NB4 (cell line): ENCODE measurements around the gene EMC1.

ENCODE experiments used
- DNase-seq: peaks from one replicate; pipeline ENCODE4 v3.0.0; 2010; ENCODE audit warnings: low read depth
- H3K4me3 ChIP-seq: one replicate; pipeline ENCODE4 v1.5.1; 2011; ENCODE audit warnings: mild to moderate bottlenecking, low read depth, low read length, moderate library complexity
- MYC ChIP-seq: IDR thresholded peaks from 2 replicates; pipeline ENCODE4 v1.6.1; 2011; ENCODE audit warnings: low read depth, low read length
- POLR2A ChIP-seq: IDR thresholded peaks from 2 replicates; pipeline ENCODE4 v1.6.1; 2011; ENCODE audit warnings: mild to moderate bottlenecking; ENCODE audit not compliant: insufficient read length; ENCODE audit errors: extremely low read depth
- TF ChIP-seq, protein P1 (sequence below): IDR thresholded peaks from 2 replicates; pipeline ENCODE4 v1.6.1; 2011; ENCODE audit warnings: low read depth, low read length
- TF ChIP-seq, protein P2 (sequence below): IDR thresholded peaks from one replicate; pipeline ENCODE4 v1.5.1; 2012; ENCODE audit warnings: low read depth, low read length

EMC1 gene

DNA sequence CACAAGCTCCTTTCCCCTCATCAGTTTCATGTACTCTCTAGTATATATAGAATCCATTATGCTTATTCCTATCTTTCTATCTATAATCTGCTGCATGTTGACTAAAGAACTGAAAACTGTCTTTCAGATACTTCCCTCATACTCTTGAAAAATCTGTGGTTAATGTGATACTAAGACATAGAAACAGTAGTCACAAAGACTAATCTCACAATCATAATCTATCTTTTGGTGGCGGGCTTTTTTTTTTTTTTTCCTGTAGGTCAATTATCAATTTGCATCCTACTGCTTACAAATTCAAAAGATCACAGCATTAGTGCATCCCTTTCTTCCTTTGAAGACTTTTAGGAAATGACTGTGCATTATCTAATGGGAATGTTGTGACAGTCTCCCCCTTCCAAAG is 45.9 kb downstream of the EMC1 start:
- TF ChIP-seq, protein P1, sequence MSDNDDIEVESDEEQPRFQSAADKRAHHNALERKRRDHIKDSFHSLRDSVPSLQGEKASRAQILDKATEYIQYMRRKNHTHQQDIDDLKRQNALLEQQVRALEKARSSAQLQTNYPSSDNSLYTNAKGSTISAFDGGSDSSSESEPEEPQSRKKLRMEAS, result no peak
- TF ChIP-seq, protein P2, sequence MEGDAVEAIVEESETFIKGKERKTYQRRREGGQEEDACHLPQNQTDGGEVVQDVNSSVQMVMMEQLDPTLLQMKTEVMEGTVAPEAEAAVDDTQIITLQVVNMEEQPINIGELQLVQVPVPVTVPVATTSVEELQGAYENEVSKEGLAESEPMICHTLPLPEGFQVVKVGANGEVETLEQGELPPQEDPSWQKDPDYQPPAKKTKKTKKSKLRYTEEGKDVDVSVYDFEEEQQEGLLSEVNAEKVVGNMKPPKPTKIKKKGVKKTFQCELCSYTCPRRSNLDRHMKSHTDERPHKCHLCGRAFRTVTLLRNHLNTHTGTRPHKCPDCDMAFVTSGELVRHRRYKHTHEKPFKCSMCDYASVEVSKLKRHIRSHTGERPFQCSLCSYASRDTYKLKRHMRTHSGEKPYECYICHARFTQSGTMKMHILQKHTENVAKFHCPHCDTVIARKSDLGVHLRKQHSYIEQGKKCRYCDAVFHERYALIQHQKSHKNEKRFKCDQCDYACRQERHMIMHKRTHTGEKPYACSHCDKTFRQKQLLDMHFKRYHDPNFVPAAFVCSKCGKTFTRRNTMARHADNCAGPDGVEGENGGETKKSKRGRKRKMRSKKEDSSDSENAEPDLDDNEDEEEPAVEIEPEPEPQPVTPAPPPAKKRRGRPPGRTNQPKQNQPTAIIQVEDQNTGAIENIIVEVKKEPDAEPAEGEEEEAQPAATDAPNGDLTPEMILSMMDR, result no peak
- H3K4me3 ChIP-seq, result no peak overlapping the region
- no peak for DNase-seq

DNA sequence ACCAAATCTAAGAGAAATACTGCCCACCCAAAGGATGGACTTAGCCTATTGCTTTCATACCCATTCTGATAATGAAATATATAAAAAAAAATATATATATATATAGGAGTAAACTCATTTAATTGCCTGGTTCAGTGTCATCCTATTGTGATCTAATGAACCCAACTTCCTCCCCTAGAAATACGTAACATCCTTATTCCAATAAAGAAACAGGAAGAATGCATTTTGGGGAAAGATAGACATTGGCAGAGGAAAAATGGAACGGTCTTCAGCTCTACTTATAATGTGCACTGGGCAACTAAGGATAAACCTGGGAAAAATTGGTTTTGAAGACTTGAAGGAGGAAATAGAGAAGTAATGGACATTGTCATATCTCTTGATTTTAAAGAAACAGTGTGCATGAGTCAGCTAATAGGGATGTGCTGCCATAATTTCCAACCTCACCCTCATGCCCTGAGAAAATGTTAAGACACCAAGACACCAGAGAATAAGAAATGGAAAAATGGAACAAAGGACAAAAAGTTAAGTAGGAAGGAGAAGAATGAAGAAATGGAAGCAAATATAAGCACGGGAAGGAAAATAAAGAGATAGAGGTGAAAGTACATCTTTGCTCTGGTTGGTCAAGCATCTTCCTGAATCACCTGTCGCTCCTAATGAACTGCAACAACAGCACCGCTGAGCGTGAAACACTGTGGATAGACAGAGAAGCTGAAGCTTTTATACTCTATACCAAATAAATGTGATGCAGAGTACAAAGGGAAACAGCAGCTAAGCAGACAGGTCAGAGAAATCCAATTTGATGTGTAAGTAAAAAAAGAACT is 46.7 kb downstream of the EMC1 start:
- TF ChIP-seq MYC (no peak), POLR2A (no peak)
- TF ChIP-seq, protein P1, result no peak
- TF ChIP-seq, protein P2, result no peak
- DNase-seq, result no peak
- H3K4me3 ChIP-seq, result no peak overlapping the region

DNA sequence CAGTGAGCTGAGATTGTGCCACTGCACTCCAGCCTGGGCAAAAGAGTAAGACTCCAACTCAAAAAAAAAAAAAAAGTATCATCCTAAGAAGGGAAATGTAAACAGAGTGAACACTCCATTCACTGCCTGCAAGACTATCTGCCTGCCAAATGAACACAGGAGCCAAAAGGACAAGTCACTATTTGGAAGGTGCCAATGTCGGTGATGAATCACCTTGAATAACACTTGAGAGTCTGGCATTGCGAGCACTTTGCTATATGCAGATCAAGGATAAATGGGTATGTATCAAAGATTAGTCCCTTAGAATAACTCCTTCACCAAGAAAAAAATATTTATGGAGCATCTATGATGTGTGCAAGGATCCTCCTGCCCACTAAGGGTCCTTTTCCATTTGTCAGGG is 47.9 kb downstream of the EMC1 start:
- DNase-seq, result no peak
- TF ChIP-seq POLR2A (no peak), MYC (no peak)
- TF ChIP-seq, protein P2, result no peak
- no peak overlapping the region for H3K4me3 ChIP-seq

DNA sequence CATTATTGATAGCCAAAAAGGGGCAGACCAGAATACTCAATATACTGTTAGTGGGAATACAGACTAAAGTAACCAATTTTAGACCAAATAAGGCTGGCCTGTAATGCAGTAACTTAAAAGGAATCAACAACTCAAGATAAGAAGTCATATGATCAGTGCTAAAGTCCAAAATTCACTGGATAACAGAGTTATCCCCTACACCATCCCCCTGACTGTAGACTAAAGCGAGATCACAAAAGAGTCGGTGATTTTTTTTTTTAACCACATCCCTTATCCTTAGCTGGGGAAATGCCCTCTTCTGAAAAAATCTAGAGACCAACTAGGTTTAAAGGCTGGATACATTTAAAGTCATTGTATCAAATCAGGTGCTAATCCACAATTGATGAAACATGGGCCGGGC is 48.9 kb downstream of the EMC1 start:
- TF ChIP-seq MYC, result no peak
- TF ChIP-seq, protein P1, result no peak
- DNase-seq, result no peak

DNA sequence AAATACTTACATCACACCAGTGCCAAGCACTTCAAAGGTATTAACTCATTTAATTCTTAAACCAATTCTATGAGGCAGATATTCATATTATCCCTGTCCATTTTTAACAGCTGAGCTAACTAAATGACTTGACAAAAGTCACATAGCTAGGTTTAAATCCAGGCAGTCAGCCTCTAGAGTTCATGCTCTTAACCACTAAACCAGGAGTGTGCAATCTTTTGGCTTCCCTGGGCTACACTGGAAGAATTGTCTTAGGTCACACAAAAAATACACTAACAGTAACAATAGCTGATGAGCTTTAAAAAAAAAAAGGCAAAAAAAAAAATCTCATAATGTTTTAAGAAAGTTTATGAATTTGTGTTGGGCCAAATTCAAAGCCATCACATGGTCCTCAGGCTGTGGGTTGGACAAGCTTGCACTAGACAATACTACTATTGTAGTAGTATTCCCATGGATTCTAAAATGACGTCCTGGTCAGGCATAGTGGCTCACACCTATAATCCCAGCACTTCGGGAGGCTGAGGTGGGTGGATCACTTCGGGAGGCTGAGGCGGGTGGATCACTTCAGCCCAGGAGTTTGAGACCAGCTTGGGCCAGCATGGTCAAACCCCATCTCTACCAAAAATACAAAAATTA is 51.2 kb downstream of the EMC1 start:
- DNase-seq, result no peak
- H3K4me3 ChIP-seq, result no peak overlapping the region
- TF ChIP-seq POLR2A, result no peak
- TF ChIP-seq, protein P2, result no peak
- TF ChIP-seq MYC, result no peak
- TF ChIP-seq, protein P1, result no peak

More for the DNA sequence above, 48.9 kb downstream of the EMC1 start:
- no peak overlapping the region for H3K4me3 ChIP-seq

DNA sequence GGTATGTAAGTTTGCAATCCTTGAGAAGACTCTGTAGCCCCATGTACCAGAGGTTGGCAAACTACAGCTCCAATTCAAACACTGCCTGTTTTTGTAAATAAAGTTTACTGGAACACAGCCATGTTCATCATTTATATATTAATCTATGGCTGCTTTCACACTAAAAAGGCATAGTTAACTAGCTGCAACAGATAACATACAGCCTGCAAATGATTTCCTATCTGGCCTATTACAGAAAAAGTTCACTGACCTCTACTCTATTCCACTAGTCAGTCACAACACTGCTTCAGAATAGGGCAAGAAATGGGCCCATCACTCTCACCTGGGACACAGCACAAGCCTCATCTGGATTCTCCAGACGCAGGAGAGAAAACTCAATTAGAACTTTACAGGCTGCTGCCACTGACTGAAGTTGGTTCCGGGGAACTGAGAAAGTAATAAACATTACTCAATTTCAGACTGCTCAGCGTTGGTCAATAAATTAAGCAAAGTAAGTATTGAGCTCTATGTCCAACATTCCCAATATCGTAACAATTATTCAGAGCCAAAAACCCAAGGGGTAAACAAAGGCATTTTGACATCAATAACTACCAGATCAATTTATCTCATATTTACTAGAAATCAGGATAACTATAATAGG is 51.9 kb downstream of the EMC1 start:
- no peak for TF ChIP-seq MYC
- TF ChIP-seq, protein P1, result no peak
- TF ChIP-seq, protein P2, result no peak
- no peak for TF ChIP-seq POLR2A
- DNase-seq, result no peak
- H3K4me3 ChIP-seq, result no peak overlapping the region
